ENCODE measurements around the gene FAM89B. TPM values are rescaled to one million over a fixed set of nuclear protein-coding genes. Genes with fewer than 3 reads are reported as not detected.
A peak's percentile ranks its signal among the peaks of the same experiment; 100 is the strongest.

The FAM89B gene
- total RNA-seq, 1 experiment from 2014 or later = 102 TPM

- ATAC-seq = no peak
- peaks cover 5% of the 10 kb centered on the region; the same call in 1 of the 2 replicates for H3K4me1 ChIP-seq (ENCODE audit: control insufficient read depth, insufficient read depth, low read length)
- H3K27ac ChIP-seq (ENCODE audit: low read length) = peak overlapping the region; percentile 78
- peaks cover 6% of the 10 kb centered on the region; the same call in 1 of the 2 replicates for H3K36me3 ChIP-seq (ENCODE audit: control insufficient read depth, insufficient read depth, low read length)
- intact Hi-C loops (cut with micrococcal nuclease; ENCODE audit: unreplicated experiment) (no loop called here), in situ Hi-C loops (cut with HindIII; ENCODE audit: low pct_unique_long_range_greater_than_20kb, low sequenced_read_pairs) (no loop called here)
- no peaks in the 10 kb centered on the region for H3K9me3 ChIP-seq (ENCODE audit: control insufficient read depth, insufficient read depth, low read depth, low read length)
- ChIA-PET POLR2A (interaction anchor here (0.5 to 0.8 kb wide), 4 partner anchors 15 to 238 kb away, joined by 3 to 7 read pairs (median 3); no protein-coding TSS in a partner anchor), CTCF (interaction anchor here (0.6 kb wide), 3 partner anchors 27 to 253 kb away, joined by 3 to 8 read pairs (median 7); no protein-coding TSS in a partner anchor)
- H3K4me3 ChIP-seq (ENCODE audit: low read depth in 2 of 2, low read length in 2 of 2) = peak overlapping the region; percentile 70 to 77
- TSS peak; percentile 65 for BruUV-seq (replicated peaks)
- no peak for DNase-seq (ENCODE audit: low read depth, low spot score)
- TF ChIP-seq REST (IDR thresholded peaks at IDR 0.05; ENCODE audit: insufficient read depth in 1 of 2, low read depth in 2 of 2, low read length in 1 of 2) (no peak), POLR2AphosphoS5 (IDR thresholded peaks at IDR 0.05; ENCODE audit: low read depth, low read length) (no peak), TCF7L2 (IDR thresholded peaks at IDR 0.05; ENCODE audit: low read depth, low read length) (no peak), SIN3A (IDR thresholded peaks at IDR 0.05; ENCODE audit: borderline replicate concordance, insufficient read depth, low read depth, low read length) (no peak), CTCF (IDR thresholded peaks at IDR 0.05) (no peak)
- no peaks in the 10 kb centered on the region for H3K27me3 ChIP-seq (ENCODE audit: control insufficient read depth, insufficient read depth, low read length)
These were observed 46.5 kb upstream of the FAM89B start for GRCh38 chr11:65525546-65526480.

- no peak for TF ChIP-seq POLR2AphosphoS5 (IDR thresholded peaks at IDR 0.05; ENCODE audit: low read depth, low read length)
- no peak for TF ChIP-seq REST (IDR thresholded peaks at IDR 0.05; ENCODE audit: insufficient read depth in 1 of 2, low read depth in 2 of 2, low read length in 1 of 2)
- TF ChIP-seq CTCF (IDR thresholded peaks at IDR 0.05) = no peak
- ChIA-PET CTCF (interaction anchor here (0.7 kb wide), 1 partner anchor 11 kb away, joined by 10 read pairs; no protein-coding TSS in a partner anchor), POLR2A (no interaction called here)
- peaks cover 6% of the 10 kb centered on the region; the same call in 1 of the 2 replicates for H3K36me3 ChIP-seq (ENCODE audit: control insufficient read depth, insufficient read depth, low read length)
- H3K27ac ChIP-seq (ENCODE audit: low read length) = no peak overlapping the region
- H3K4me1 ChIP-seq (ENCODE audit: control insufficient read depth, insufficient read depth, low read length) = peaks cover 5% of the 10 kb centered on the region; the same call in 1 of the 2 replicates
- H3K4me3 ChIP-seq (ENCODE audit: low read depth in 2 of 2, low read length in 2 of 2) = no peak overlapping the region
- DNase-seq (ENCODE audit: low read depth, low spot score) (no peak), ATAC-seq (no peak)
- in situ Hi-C loops (cut with HindIII; ENCODE audit: low pct_unique_long_range_greater_than_20kb, low sequenced_read_pairs) = no loop called here
- BruUV-seq (replicated peaks) = no TSS peak
- no peaks in the 10 kb centered on the region for H3K27me3 ChIP-seq (ENCODE audit: control insufficient read depth, insufficient read depth, low read length)
- intact Hi-C loops (cut with micrococcal nuclease; ENCODE audit: unreplicated experiment) = no loop called here
- no peaks in the 10 kb centered on the region for H3K9me3 ChIP-seq (ENCODE audit: control insufficient read depth, insufficient read depth, low read depth, low read length)
These were observed 45.6 kb upstream of the FAM89B start for GRCh38 chr11:65526744-65527143.
